ENCODE data around the gene AKT3.

GRCh38 chr1:243716906-243717305 lies 133.1 kb downstream of the AKT3 start:
- no peak for TF ChIP-seq CTCF (IDR thresholded peaks at IDR 0.05)
- TF ChIP-seq EZH2phosphoT487 (IDR thresholded peaks at IDR 0.05) = no peak
- no peak for TF ChIP-seq EZH2 (IDR thresholded peaks at IDR 0.05)

Measured in neural progenitor cell (in vitro differentiated cells).